Neutrophil (primary cell): ENCODE data around the gene TMEM132A.

Experiments
- H3K27ac ChIP-seq: fragments of 200-600 bp; sonication (generic); 2 replicates; pipeline ENCODE4 v1.5.1; 2016; ENCODE audit warnings: mild to moderate bottlenecking, moderate library complexity
- H3K27me3 ChIP-seq: fragments of 200-600 bp; sonication (generic); 2 replicates; pipeline ENCODE4 v1.6.0; 2016; ENCODE audit warnings: mild to moderate bottlenecking
- H3K36me3 ChIP-seq: fragments of 200-600 bp; sonication (generic); 2 replicates; pipeline ENCODE4 v1.5.1; 2017
- H3K4me1 ChIP-seq, 2 experiments: fragments of 200-600 bp in 1 of 2; sonication (generic) in 1 of 2; 1 replicate in 1 of 2; 2 replicates in 1 of 2; pipeline versions ENCODE4 v1.5.1 to v1.6.1; 2013 to 2016; ENCODE audit warnings: low read depth in 1 of 2, low read length in 1 of 2, mild to moderate bottlenecking in 1 of 2, moderate library complexity in 1 of 2; ENCODE audit not compliant: control insufficient read depth in 1 of 2, insufficient read depth in 1 of 2
- H3K4me3 ChIP-seq, 2 experiments: fragments of 200-600 bp in 1 of 2; sonication (generic) in 1 of 2; 1 replicate in 1 of 2; 2 replicates in 1 of 2; pipeline ENCODE4 v1.5.1; 2013 to 2016; ENCODE audit warnings: low read depth in 1 of 2, low read length in 1 of 2, mild to moderate bottlenecking in 1 of 2, moderate library complexity in 1 of 2
- H3K9me3 ChIP-seq: fragments of 200-600 bp; sonication (generic); 2 replicates; pipeline ENCODE4 v1.5.1; 2016
- TF ChIP-seq, protein P1 (sequence below): fragments of 200-600 bp; sonication (generic); IDR thresholded peaks from 2 replicates; pipeline ENCODE4 v1.5.1; 2016; ENCODE audit warnings: antibody characterized with exemption

The TMEM132A gene

GRCh38 chr11:60924110-60924905 lies at the start of gene TMEM132A:
Gene TMEM132A (plus strand): TSS chr11:60924460. CDS start chr11:60924634, 174 bp downstream.
- H3K4me1 ChIP-seq: peaks cover 0 to 6% of the 10 kb centered on the region in 2 experiments
- TF ChIP-seq, protein P1, sequence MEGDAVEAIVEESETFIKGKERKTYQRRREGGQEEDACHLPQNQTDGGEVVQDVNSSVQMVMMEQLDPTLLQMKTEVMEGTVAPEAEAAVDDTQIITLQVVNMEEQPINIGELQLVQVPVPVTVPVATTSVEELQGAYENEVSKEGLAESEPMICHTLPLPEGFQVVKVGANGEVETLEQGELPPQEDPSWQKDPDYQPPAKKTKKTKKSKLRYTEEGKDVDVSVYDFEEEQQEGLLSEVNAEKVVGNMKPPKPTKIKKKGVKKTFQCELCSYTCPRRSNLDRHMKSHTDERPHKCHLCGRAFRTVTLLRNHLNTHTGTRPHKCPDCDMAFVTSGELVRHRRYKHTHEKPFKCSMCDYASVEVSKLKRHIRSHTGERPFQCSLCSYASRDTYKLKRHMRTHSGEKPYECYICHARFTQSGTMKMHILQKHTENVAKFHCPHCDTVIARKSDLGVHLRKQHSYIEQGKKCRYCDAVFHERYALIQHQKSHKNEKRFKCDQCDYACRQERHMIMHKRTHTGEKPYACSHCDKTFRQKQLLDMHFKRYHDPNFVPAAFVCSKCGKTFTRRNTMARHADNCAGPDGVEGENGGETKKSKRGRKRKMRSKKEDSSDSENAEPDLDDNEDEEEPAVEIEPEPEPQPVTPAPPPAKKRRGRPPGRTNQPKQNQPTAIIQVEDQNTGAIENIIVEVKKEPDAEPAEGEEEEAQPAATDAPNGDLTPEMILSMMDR: no peak
- no peak within 1 kb of the TSS for H3K4me3 ChIP-seq
- H3K27ac ChIP-seq: no peak within 1 kb of the TSS
- H3K36me3 ChIP-seq: peaks cover 27% of the 10 kb centered on the region
- H3K27me3 ChIP-seq: peaks cover 69% of the 10 kb centered on the region
- H3K9me3 ChIP-seq: no peaks in the 10 kb centered on the region

DNA sequence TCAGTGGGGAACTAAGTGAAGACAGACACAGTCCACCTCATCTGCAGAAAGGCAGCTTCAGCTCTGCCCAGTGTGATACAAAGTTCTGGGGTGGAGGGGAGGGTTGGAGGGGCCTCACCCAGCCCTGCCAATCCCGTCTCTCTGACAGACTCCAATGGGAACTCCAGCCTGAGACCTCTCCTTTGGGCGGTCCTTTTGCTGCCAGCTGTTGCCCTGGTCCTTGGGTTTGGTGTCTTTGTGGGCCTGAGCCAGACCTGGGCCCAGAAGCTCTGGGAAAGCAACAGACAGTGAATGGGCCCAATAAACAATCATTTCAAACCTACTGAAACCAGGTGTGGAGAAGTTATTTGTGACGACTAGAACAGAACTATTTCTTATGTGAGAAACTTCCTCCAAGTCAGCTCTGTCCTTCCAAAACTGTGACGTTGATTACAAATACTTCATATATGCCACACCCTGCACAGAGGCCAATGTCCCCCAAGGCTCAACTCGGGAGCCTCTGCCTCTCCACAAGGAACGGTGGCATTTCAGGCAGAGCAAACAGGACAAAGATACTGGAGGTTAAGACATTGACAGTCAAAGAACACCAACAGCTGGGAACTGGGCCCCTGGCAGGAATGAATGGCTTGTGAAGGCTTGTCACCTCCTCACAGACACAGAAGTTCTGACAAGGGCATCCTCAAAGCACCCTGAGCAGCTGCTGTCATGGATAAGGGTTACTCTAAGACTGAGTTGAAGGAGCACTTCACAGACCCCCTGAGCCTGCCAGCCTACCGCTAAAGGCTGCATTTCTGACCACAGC lies 48.7 kb upstream of the TMEM132A start:
- Histone ChIP-seq H3K4me3 (no peak overlapping the region), H3K27me3 (no peaks in the 10 kb centered on the region), H3K36me3 (peaks cover 7% of the 10 kb centered on the region), H3K4me1 (no peaks in the 10 kb centered on the region), H3K27ac (no peak overlapping the region), H3K9me3 (no peaks in the 10 kb centered on the region)
- TF ChIP-seq, protein P1: no peak

GRCh38 chr11:60876168-60876485 lies 48.1 kb upstream of the TMEM132A start:
- H3K27ac ChIP-seq: no peak overlapping the region
- H3K27me3 ChIP-seq: no peaks in the 10 kb centered on the region
- no peak overlapping the region for H3K4me3 ChIP-seq
- H3K36me3 ChIP-seq: peaks cover 8% of the 10 kb centered on the region
- TF ChIP-seq, protein P1: no peak
- no peaks in the 10 kb centered on the region for H3K4me1 ChIP-seq
- no peaks in the 10 kb centered on the region for H3K9me3 ChIP-seq

DNA sequence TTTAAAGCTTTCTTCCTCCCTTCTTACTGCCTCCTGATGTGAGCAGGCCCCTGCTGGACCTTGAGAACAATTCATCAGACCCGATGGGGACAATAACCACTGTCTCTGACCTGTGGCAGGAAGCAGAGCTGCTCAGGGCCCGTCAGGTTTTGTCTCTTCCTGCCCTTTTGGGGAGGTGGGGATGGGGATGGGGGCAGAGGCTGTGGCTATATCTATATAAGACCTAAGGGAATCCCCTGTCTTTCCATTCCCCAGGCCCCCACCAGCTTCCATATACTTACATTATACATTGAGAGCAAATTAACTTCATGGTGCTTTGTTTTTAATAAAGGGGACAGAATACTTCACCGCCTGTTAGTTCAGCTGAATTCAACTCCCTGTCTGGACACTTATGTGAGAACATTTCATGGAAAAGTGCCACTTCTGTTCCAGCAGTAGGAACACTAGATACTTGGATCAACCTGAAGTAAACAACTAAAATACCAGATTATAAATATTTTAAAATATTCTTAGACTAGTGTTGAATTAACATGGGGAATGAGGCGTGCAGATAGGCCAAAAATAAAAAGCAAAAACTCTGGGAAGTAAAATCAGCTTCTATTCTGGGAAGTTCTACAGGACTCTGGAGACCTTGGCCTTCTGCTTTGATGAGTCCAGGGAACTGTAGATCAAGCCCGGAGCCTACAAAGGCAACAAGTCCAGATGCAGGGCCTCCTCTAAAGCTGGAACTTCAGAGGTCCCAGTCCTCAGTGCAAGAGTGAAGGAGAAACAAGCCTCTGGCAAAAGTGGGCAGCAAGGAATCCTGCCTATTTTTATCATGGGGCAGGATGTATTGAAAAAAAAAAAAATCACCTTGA lies 45.8 kb upstream of the TMEM132A start:
- H3K27me3 ChIP-seq: no peaks in the 10 kb centered on the region
- H3K9me3 ChIP-seq: no peaks in the 10 kb centered on the region
- no peak overlapping the region for H3K27ac ChIP-seq
- TF ChIP-seq, protein P1: no peak
- H3K36me3 ChIP-seq: peaks cover 8% of the 10 kb centered on the region
- H3K4me3 ChIP-seq: no peak overlapping the region
- no peaks in the 10 kb centered on the region for H3K4me1 ChIP-seq

- Histone ChIP-seq H3K27me3 (no peaks in the 10 kb centered on the region), H3K27ac (no peak overlapping the region), H3K4me1 (no peaks in the 10 kb centered on the region), H3K36me3 (peaks cover 8% of the 10 kb centered on the region), H3K4me3 (no peak overlapping the region), H3K9me3 (no peaks in the 10 kb centered on the region)
- TF ChIP-seq, protein P1: no peak
Measured at GRCh38 chr11:60879104-60879503, 45.2 kb upstream of the TMEM132A start.
